SK-N-SH (cell line): ENCODE results near the gene SLC24A3. TPM values are rescaled to one million over a fixed set of nuclear protein-coding genes. Genes with fewer than 3 reads are reported as not detected.

Experiments used
- CTCF ChIA-PET: fragments of 300-600, 350-600 bp; formaldehyde crosslinking; extraction: SDS; loops from one replicate; lab custom pipeline; 2021; lab: Yijun Ruan, JAX
- POLR2A ChIA-PET: fragments of 350-600 bp; sonication (Branson Sonifier 250); formaldehyde crosslinking; extraction: SDS; loops from one replicate; lab custom pipeline; 2020; ENCODE audit warnings: antibody characterized with exemption, inconsistent platforms; lab: Yijun Ruan, JAX
- DNase-seq: peaks from one replicate; pipeline ENCODE4 v3.0.0; 2012
- H2AFZ ChIP-seq: fragments of 200-600 bp; sonication (generic); 2 replicates; pipeline ENCODE4 v1.8.1; 2016; ENCODE audit warnings: antibody characterized with exemption, mild to moderate bottlenecking, low read depth
- H3F3A ChIP-seq: fragments of 200-600 bp; sonication (generic); replicated peaks from 2 replicates; pipeline ENCODE3; 2016; ENCODE audit warnings: antibody characterized with exemption, mild to moderate bottlenecking; ENCODE audit not compliant: insufficient read depth
- H3K27ac ChIP-seq, 2 experiments: fragments of 200-500 bp in 1 of 2; fragments of 200-600 bp in 1 of 2; sonication (Bioruptor generic) in 1 of 2; sonication (generic), shearing (Covaris generic) in 1 of 2; 2 replicates each; pipeline versions ENCODE4 v1.5.1 to v1.6.1; 2014 to 2016; ENCODE audit warnings: low read depth in 2 of 2, inconsistent platforms in 1 of 2, low read length in 1 of 2, mild to moderate bottlenecking in 1 of 2, mixed read lengths in 1 of 2
- H3K27me3 ChIP-seq: fragments of 200-600 bp; sonication (generic), shearing (Covaris generic); 2 replicates; pipeline ENCODE4 v1.6.1; 2016; ENCODE audit warnings: mixed run types; ENCODE audit not compliant: insufficient read depth
- H3K36me3 ChIP-seq, 2 experiments: fragments of 200-500 bp in 1 of 2; fragments of 200-600 bp in 1 of 2; sonication (Bioruptor generic) in 1 of 2; sonication (generic) in 1 of 2; replicated peaks in 1 of 2; 2 replicates each; pipeline versions ENCODE3 to v1.5.1; 2014 to 2016; ENCODE audit warnings: low read length in 1 of 2, mild to moderate bottlenecking in 1 of 2; ENCODE audit not compliant: insufficient read depth in 2 of 2, control insufficient read depth in 1 of 2
- H3K4me1 ChIP-seq, 2 experiments: fragments of 200-500 bp in 1 of 2; fragments of 200-600 bp in 1 of 2; sonication (Bioruptor generic) in 1 of 2; sonication (generic), shearing (Covaris generic) in 1 of 2; 2 replicates each; pipeline versions ENCODE4 v1.5.1 to v1.6.1; 2014 to 2016; ENCODE audit warnings: low read depth in 1 of 2, low read length in 1 of 2, mixed run types in 1 of 2; ENCODE audit not compliant: insufficient read depth in 2 of 2, control insufficient read depth in 1 of 2
- H3K4me2 ChIP-seq: fragments of 200-600 bp; sonication (generic), shearing (Covaris generic); 2 replicates; pipeline ENCODE4 v1.6.1; 2017; ENCODE audit warnings: mixed run types
- H3K4me3 ChIP-seq, 2 experiments: fragments of 200-500 bp in 1 of 2; fragments of 200-600 bp in 1 of 2; sonication (Bioruptor generic) in 1 of 2; sonication (generic), shearing (Covaris generic) in 1 of 2; 2 replicates each; pipeline versions ENCODE4 v1.5.1 to v1.8.1; 2014 to 2016; ENCODE audit warnings: low read depth in 2 of 2, inconsistent platforms in 1 of 2, low read length in 1 of 2, mild to moderate bottlenecking in 1 of 2, mixed read lengths in 1 of 2, moderate library complexity in 1 of 2
- H3K79me2 ChIP-seq: fragments of 200-600 bp; sonication (generic); 2 replicates; pipeline ENCODE4 v1.8.1; 2017; ENCODE audit warnings: mild to moderate bottlenecking; ENCODE audit not compliant: insufficient read depth
- H3K9ac ChIP-seq: fragments of 200-600 bp; sonication (generic); 2 replicates; pipeline ENCODE4 v1.6.1; 2017; ENCODE audit warnings: mixed run types
- H3K9me2 ChIP-seq: fragments of 200-600 bp; sonication (generic); 2 replicates; pipeline ENCODE4 v1.6.1; 2017; ENCODE audit warnings: mixed run types
- H3K9me3 ChIP-seq: fragments of 200-600 bp; sonication (generic); 2 replicates; pipeline ENCODE4 v1.6.1; 2017; ENCODE audit warnings: mixed run types, mild to moderate bottlenecking, moderate library complexity
- H4K20me1 ChIP-seq: fragments of 200-600 bp; sonication (generic); 2 replicates; pipeline ENCODE4 v1.6.1; 2017; ENCODE audit warnings: mild to moderate bottlenecking, mixed run types; ENCODE audit not compliant: insufficient read depth
- CTCF ChIP-seq: fragments of 200-600 bp; sonication (generic); IDR thresholded peaks from 2 replicates; pipeline ENCODE4 v1.6.1; 2017; ENCODE audit warnings: antibody characterized with exemption, mild to moderate bottlenecking, moderate library complexity
- ELF1 ChIP-seq: IDR thresholded peaks from 2 replicates; pipeline ENCODE4 v1.4.0; 2012
- FOSL2 ChIP-seq: IDR thresholded peaks from 2 replicates; pipeline ENCODE4 v1.4.0; 2012; ENCODE audit warnings: low read depth, mild to moderate bottlenecking, moderate library complexity, borderline replicate concordance
- FOXJ3 ChIP-seq: sonication (generic); formaldehyde crosslinking; IDR thresholded peaks from 2 replicates; pipeline ENCODE4 v1.5.1; 2020; ENCODE audit warnings: mild to moderate bottlenecking, missing genetic modification reagents
- FOXM1 ChIP-seq: IDR thresholded peaks from 2 replicates; pipeline ENCODE4 v1.4.0; 2012; ENCODE audit warnings: low read depth, mild to moderate bottlenecking
- GATA2 ChIP-seq: sonication (generic); formaldehyde crosslinking; IDR thresholded peaks from 2 replicates; pipeline ENCODE4 v1.5.0; 2020; ENCODE audit warnings: mild to moderate bottlenecking, missing genetic modification reagents
- MXI1 ChIP-seq: IDR thresholded peaks from 2 replicates; pipeline ENCODE4 v1.6.1; 2012; ENCODE audit warnings: mild to moderate bottlenecking, low read depth, low read length, improper control_type of control experiment
- POLR2AphosphoS5 ChIP-seq: IDR thresholded peaks from 2 replicates; pipeline ENCODE4 v1.6.1; 2012; ENCODE audit warnings: low read depth, low read length
- RCOR1 ChIP-seq: fragments of 150-350 bp; IDR thresholded peaks from 2 replicates; pipeline ENCODE4 v1.6.1; 2017; ENCODE audit warnings: antibody characterized with exemption, low read length
- SIN3A ChIP-seq: IDR thresholded peaks from 2 replicates; pipeline ENCODE4 v1.6.1; 2012; ENCODE audit warnings: low read depth, mild to moderate bottlenecking, low read length, moderate library complexity, borderline replicate concordance
- TAF1 ChIP-seq: IDR thresholded peaks from 2 replicates; pipeline ENCODE4 v1.6.1; 2012; ENCODE audit warnings: low read depth, mild to moderate bottlenecking, low read length, moderate library complexity, borderline replicate concordance
- TCF12 ChIP-seq: IDR thresholded peaks from 2 replicates; pipeline ENCODE4 v1.4.0; 2012
- TEAD4 ChIP-seq: IDR thresholded peaks from 2 replicates; pipeline ENCODE4 v1.4.0; 2012; ENCODE audit warnings: mild to moderate bottlenecking, borderline replicate concordance; ENCODE audit not compliant: insufficient read depth
- YY1 ChIP-seq: IDR thresholded peaks from 2 replicates; pipeline ENCODE4 v1.4.0; 2012; ENCODE audit warnings: low read depth, mild to moderate bottlenecking
- WGBS: methylation state at CpG from one replicate; pipeline ENCODE4 v1.1.6; 2017; ENCODE audit warnings: low lambda C conversion rate; 5-methylcytosine and 5-hydroxymethylcytosine counted together
- polyA plus RNA-seq, 3 experiments: library from polyadenylated mRNA; depleted of rRNA; stranded (reverse); fragments of >200 nt; gene quantifications; 2 replicates each; pipeline ENCODE4 v1.2.3, GENCODE V29; 2012
- TF ChIP-seq, protein P1 (sequence below): fragments of 150-350 bp; IDR thresholded peaks from 2 replicates; pipeline ENCODE4 v1.6.1; 2016; ENCODE audit warnings: mild to moderate bottlenecking, low read depth, low read length
- TF ChIP-seq, protein P2 (sequence below): fragments of 150-350 bp; IDR thresholded peaks from 2 replicates; pipeline ENCODE4 v1.6.1; 2017; ENCODE audit warnings: antibody characterized with exemption, low read length, low read depth, borderline replicate concordance
- TF ChIP-seq, protein P3 (sequence below): IDR thresholded peaks from 2 replicates; pipeline ENCODE4 v1.4.0; 2012; ENCODE audit warnings: low read depth
- TF ChIP-seq, protein P4 (sequence below): IDR thresholded peaks from 2 replicates; pipeline ENCODE4 v1.6.1; 2012; ENCODE audit warnings: mild to moderate bottlenecking, low read depth, low read length, moderate library complexity

Gene SLC24A3
- polyA plus RNA-seq, 1 of the 3 experiments (the other 2 are of a cell fraction), result not detected

DNA sequence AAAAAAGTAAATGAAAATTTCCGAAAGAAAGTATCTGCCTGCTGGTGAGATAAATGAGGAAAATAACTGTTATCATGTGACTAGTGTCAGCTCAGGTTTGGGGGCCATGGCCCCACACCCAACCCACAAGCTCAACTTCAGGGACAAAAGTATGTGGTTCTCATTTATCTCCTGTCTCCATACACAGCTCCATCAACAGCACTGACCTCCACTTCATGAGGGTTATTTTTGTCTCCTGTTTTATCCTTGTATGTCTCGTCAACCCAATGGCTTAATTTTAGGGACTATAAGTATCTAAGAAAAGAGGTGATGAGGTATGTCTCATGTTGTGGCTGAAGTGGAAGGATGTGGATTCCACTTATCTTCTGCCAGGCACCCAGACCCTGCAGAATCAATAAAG is 274.0 kb downstream of the SLC24A3 start (continued):
- TF ChIP-seq CTCF (no peak), RCOR1 (no peak), FOXM1 (no peak)
- TF ChIP-seq, all 33 proteins: peak for 0

DNA sequence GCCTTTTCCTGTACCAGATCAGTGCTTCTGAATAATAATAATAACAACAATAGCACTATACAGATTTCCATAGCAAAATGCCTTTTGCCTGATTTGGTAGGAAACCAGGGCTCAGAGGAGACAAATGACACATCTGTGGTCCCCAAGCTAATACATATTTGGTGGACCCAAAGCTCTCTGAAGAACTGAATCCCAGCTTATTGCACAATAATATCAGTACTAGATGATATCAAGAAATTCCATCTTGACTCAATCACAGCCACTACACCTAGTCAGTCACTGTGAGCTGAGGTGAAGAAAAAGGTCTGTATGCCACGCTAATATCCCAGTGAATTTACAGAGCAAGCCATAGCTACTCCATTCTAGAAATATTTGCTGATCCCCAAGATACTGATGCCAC is 275.0 kb downstream of the SLC24A3 start:
- ChIA-PET CTCF (no interaction called here), POLR2A (no interaction called here)
- no peaks in the 10 kb centered on the region for H3F3A ChIP-seq
- H3K27me3 ChIP-seq, result no peaks in the 10 kb centered on the region
- H4K20me1 ChIP-seq, result no peaks in the 10 kb centered on the region
- H3K9me2 ChIP-seq, result no peaks in the 10 kb centered on the region
- H3K79me2 ChIP-seq, result no peaks in the 10 kb centered on the region
- no peak overlapping the region for H3K9ac ChIP-seq
- WGBS, result 0% methylated on average over 1 of the region's 1 CpG
- no peaks in the 10 kb centered on the region for H3K4me1 ChIP-seq
- H3K4me3 ChIP-seq, result no peak overlapping the region
- H2AFZ ChIP-seq, result no peak overlapping the region
- no peak for TF ChIP-seq TAF1
- no peak for TF ChIP-seq RCOR1
- TF ChIP-seq GATA2 (CRISPR knock-in tag), result no peak
- H3K36me3 ChIP-seq, result no peaks in the 10 kb centered on the region
- H3K9me3 ChIP-seq, result no peaks in the 10 kb centered on the region
- H3K4me2 ChIP-seq, result no peak overlapping the region
- no peak for DNase-seq
- H3K27ac ChIP-seq, result no peak overlapping the region

DNA sequence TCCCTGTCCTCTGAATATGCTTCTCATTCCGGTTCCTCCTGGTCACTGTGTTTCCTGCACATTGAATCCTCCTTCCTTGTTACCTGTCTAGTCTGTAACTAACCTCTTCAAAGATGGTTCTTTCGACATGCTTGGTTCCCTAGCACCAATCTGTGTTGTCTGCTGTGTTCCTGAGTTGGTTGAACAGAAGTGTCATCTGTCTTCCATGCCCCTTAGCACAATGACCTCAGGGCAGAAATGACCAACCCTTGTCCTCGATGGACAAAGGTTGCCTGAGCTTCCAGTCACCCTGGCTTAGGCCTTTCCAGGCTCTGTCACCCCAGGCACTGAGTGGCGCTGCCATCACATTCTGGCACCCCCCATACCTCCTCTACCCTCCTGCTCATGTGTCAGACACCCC is 278.8 kb downstream of the SLC24A3 start:
- no peak overlapping the region for H3K4me2 ChIP-seq
- no peaks in the 10 kb centered on the region for H3F3A ChIP-seq
- 1% methylated on average over 4 of the region's 4 CpGs for WGBS
- no peaks in the 10 kb centered on the region for H3K79me2 ChIP-seq
- POLR2A ChIA-PET, result no interaction called here
- H3K9me3 ChIP-seq, result no peaks in the 10 kb centered on the region
- no peak for DNase-seq
- no peaks in the 10 kb centered on the region for H3K27me3 ChIP-seq
- H3K9ac ChIP-seq, result no peak overlapping the region
- H2AFZ ChIP-seq, result no peak overlapping the region
- CTCF ChIA-PET, result no interaction called here
- no peaks in the 10 kb centered on the region for H4K20me1 ChIP-seq
- no peaks in the 10 kb centered on the region for H3K9me2 ChIP-seq
- H3K4me3 ChIP-seq, result no peak overlapping the region
- no peaks in the 10 kb centered on the region for H3K36me3 ChIP-seq
- H3K4me1 ChIP-seq, result peaks cover 0 to 3% of the 10 kb centered on the region in 2 experiments; a peak in 1 of 4 replicates
- H3K27ac ChIP-seq, result no peak overlapping the region
- TF ChIP-seq YY1 (no peak), RCOR1 (no peak), FOSL2 (no peak), TEAD4 (no peak), MXI1 (no peak), ELF1 (no peak), TCF12 (no peak), POLR2AphosphoS5 (no peak), TAF1 (no peak), SIN3A (no peak), FOXJ3 (CRISPR knock-in tag) (no peak)
- TF ChIP-seq, protein P1, sequence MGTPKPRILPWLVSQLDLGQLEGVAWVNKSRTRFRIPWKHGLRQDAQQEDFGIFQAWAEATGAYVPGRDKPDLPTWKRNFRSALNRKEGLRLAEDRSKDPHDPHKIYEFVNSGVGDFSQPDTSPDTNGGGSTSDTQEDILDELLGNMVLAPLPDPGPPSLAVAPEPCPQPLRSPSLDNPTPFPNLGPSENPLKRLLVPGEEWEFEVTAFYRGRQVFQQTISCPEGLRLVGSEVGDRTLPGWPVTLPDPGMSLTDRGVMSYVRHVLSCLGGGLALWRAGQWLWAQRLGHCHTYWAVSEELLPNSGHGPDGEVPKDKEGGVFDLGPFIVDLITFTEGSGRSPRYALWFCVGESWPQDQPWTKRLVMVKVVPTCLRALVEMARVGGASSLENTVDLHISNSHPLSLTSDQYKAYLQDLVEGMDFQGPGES, result no peak
- TF ChIP-seq, protein P2, sequence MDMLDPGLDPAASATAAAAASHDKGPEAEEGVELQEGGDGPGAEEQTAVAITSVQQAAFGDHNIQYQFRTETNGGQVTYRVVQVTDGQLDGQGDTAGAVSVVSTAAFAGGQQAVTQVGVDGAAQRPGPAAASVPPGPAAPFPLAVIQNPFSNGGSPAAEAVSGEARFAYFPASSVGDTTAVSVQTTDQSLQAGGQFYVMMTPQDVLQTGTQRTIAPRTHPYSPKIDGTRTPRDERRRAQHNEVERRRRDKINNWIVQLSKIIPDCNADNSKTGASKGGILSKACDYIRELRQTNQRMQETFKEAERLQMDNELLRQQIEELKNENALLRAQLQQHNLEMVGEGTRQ, result no peak
- TF ChIP-seq, protein P3, sequence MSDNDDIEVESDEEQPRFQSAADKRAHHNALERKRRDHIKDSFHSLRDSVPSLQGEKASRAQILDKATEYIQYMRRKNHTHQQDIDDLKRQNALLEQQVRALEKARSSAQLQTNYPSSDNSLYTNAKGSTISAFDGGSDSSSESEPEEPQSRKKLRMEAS, result no peak
- TF ChIP-seq, protein P4, sequence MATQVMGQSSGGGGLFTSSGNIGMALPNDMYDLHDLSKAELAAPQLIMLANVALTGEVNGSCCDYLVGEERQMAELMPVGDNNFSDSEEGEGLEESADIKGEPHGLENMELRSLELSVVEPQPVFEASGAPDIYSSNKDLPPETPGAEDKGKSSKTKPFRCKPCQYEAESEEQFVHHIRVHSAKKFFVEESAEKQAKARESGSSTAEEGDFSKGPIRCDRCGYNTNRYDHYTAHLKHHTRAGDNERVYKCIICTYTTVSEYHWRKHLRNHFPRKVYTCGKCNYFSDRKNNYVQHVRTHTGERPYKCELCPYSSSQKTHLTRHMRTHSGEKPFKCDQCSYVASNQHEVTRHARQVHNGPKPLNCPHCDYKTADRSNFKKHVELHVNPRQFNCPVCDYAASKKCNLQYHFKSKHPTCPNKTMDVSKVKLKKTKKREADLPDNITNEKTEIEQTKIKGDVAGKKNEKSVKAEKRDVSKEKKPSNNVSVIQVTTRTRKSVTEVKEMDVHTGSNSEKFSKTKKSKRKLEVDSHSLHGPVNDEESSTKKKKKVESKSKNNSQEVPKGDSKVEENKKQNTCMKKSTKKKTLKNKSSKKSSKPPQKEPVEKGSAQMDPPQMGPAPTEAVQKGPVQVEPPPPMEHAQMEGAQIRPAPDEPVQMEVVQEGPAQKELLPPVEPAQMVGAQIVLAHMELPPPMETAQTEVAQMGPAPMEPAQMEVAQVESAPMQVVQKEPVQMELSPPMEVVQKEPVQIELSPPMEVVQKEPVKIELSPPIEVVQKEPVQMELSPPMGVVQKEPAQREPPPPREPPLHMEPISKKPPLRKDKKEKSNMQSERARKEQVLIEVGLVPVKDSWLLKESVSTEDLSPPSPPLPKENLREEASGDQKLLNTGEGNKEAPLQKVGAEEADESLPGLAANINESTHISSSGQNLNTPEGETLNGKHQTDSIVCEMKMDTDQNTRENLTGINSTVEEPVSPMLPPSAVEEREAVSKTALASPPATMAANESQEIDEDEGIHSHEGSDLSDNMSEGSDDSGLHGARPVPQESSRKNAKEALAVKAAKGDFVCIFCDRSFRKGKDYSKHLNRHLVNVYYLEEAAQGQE, result no peak
